OCI-LY3 (cell line): Measurements from ENCODE around the gene PGS1.

ENCODE experiments used
- CTCF ChIP-seq: fragments of 200-600, 300-600 bp; sonication (generic); IDR thresholded peaks from 2 replicates; pipeline ENCODE4 v1.5.1; 2014; ENCODE audit warnings: antibody characterized with exemption, low read length, low read depth
- EZH2phosphoT487 ChIP-seq: fragments of 200-600 bp; shearing (Covaris generic); IDR thresholded peaks from 2 replicates; pipeline ENCODE4 v1.6.1; 2018; ENCODE audit warnings: antibody characterized with exemption, mixed run types, low read depth

GRCh38 chr17:78425429-78425828 lies 47.0 kb downstream of the PGS1 start:
- no peak for TF ChIP-seq CTCF
- TF ChIP-seq EZH2phosphoT487: no peak
